Muscle layer of duodenum (tissue), 2 donors: ENCODE results near the gene E2F4.
A peak's percentile ranks its signal among the peaks of the same experiment; 100 is the strongest.

ENCODE experiments used
- H3K27ac ChIP-seq: one replicate; pipeline ENCODE4 v1.7.0; 2013; ENCODE audit warnings: mild to moderate bottlenecking, low read length
- H3K27me3 ChIP-seq: one replicate; pipeline ENCODE4 v1.7.0; 2013; ENCODE audit warnings: low read depth, mild to moderate bottlenecking, control low read depth, low read length
- H3K36me3 ChIP-seq, 2 donors: one replicate each; pipeline ENCODE4 v1.7.0; 2013; ENCODE audit warnings: low read length in 2 of 2, control low read depth in 1 of 2, mild to moderate bottlenecking in 1 of 2; ENCODE audit not compliant: insufficient read depth in 2 of 2, control insufficient read depth in 1 of 2
- H3K4me1 ChIP-seq, 2 donors: one replicate each; pipeline ENCODE4 v1.7.0; 2013; ENCODE audit warnings: low read length in 2 of 2, mild to moderate bottlenecking in 2 of 2, control low read depth in 1 of 2, moderate library complexity in 1 of 2; ENCODE audit not compliant: insufficient read depth in 2 of 2, control insufficient read depth in 1 of 2
- H3K4me3 ChIP-seq, 2 donors: one replicate each; pipeline ENCODE4 v1.7.0; 2013; ENCODE audit warnings: low read length in 2 of 2, low read depth in 1 of 2, mild to moderate bottlenecking in 1 of 2
- H3K9me3 ChIP-seq, 2 donors: one replicate each; pipeline ENCODE4 v1.7.0; 2013; ENCODE audit warnings: low read length in 2 of 2, control low read depth in 1 of 2, mild to moderate bottlenecking in 1 of 2; ENCODE audit not compliant: control insufficient read depth in 1 of 2
- donor health status: healthy.

The E2F4 gene

DNA sequence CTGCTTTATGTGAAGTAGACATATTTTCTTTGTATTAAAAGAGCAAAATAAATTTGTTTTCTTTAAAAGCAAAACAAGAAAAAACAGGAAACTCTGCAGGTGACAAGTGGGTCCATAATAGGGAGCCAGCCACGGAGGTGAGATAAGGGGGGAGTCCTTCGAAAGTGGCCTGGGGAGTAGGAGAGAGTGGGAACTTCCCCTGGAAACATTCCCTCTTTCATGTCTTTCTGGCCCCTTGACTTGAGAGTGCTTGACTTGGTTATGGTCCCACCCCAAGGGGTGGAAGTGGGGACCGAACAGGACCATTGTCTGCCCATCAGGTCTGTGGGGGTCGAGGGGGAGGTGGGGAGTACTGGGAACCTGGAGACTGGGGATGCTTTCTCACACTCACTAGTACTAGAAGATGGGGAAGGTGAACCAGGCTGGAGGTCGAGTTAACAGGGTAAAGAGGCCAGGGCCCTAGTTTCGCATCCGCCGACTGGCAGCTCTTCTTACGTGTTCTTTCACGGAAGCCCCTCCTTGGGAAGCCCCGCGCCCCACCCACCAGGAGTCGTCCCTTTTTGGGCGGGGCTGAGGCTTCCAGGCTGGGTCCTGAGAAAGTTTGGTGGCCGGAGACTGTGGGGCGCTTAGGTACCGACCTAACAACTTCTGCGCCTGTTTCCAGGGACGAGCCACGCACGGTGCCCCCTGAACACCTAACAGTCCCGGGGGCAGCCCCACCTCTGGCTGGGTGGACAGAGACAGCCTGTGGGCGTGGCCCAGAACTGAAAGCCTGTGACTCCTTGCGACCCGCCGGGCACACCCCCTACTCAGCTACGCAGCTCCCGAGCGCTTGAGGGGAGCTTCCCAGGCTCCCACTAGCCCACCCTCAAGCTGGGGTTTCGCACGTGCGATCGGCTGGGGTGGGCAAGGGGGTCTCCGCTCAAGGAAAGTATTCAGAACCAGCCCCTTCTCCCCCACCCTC, 33.0 kb upstream of the E2F4 start:
- Histone ChIP-seq H3K27me3 (peaks cover 7% of the 10 kb centered on the region), H3K9me3 (no peaks in the 10 kb centered on the region), H3K36me3 (no peaks in the 10 kb centered on the region), H3K27ac (peak overlapping the region; percentile 82), H3K4me3 (peak overlapping the region; percentile 72 to 95), H3K4me1 (peaks cover 14 to 50% of the 10 kb centered on the region in 2 donors)

DNA sequence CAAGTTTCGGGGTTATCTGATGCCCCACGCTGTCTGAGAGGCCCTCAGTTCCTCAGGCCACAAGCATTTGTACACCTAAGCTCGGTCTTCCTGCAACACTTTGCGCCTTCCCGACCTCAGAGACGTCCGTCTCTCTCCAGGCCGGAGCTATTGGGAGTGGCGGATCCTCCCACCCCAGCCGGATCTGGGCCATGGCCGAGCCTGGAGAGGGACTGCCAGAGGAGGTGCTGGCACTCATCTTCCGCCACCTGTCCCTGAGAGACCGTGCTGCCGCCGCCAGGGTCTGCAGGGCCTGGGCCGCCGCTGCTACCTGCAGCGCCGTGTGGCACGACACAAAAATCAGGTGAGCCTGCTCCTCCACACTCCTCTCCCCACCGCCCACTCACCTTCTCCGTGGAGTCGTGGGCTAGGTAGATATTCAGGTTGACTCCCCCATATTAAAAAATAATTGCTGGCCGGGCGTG, 30.3 kb upstream of the E2F4 start:
- peaks cover 14 to 53% of the 10 kb centered on the region in 2 donors for H3K4me1 ChIP-seq
- H3K27ac ChIP-seq, result no peak overlapping the region
- H3K27me3 ChIP-seq, result peaks cover 17% of the 10 kb centered on the region
- no peaks in the 10 kb centered on the region for H3K9me3 ChIP-seq
- no peaks in the 10 kb centered on the region for H3K36me3 ChIP-seq
- peak overlapping the region in 1 of 2 donors; percentile 95 for H3K4me3 ChIP-seq

- Histone ChIP-seq H3K4me3 (peak overlapping the region in 1 of 2 donors; percentile 70), H3K9me3 (no peaks in the 10 kb centered on the region), H3K4me1 (peaks cover 14 to 53% of the 10 kb centered on the region in 2 donors), H3K27ac (no peak overlapping the region), H3K36me3 (no peaks in the 10 kb centered on the region), H3K27me3 (peaks cover 17% of the 10 kb centered on the region)
Observed at GRCh38 chr16:67162506-67163163, 29.3 kb upstream of the E2F4 start.

DNA sequence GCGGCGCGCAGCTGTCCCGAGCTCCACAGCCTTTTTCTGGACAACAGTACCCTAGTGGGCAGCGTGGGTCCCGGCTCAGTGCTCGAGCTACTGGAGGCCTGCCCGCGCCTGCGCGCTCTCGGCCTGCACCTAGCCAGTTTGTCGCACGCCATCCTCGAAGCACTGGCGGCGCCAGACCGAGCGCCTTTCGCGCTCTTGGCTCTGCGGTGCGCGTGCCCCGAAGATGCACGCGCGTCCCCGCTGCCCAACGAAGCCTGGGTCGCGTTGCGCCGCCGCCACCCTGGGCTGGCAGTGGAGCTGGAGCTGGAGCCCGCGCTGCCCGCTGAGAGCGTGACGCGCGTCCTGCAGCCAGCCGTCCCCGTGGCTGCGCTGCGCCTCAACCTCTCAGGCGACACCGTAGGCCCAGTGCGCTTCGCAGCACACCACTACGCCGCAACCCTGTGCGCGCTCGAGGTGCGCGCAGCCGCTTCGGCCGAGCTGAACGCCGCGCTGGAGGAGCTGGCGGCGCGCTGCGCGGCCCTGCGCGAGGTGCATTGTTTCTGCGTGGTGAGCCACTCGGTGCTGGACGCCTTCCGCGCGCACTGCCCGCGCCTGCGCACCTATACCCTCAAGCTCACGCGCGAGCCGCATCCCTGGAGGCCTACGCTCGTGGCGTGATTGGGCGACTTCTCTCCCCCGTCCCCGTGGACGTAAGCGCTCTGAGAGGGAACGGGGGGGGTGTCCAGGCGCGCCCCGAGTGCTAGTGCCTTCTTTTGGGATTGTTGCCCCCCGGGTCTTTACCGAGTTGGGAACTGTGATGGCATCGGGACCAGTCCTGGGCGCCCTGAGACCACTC, 28.6 kb upstream of the E2F4 start:
- no peaks in the 10 kb centered on the region for H3K36me3 ChIP-seq
- peak overlapping the region; percentile 30 to 70 for H3K4me3 ChIP-seq
- peaks cover 14 to 53% of the 10 kb centered on the region in 2 donors for H3K4me1 ChIP-seq
- no peak overlapping the region for H3K27ac ChIP-seq
- no peaks in the 10 kb centered on the region for H3K9me3 ChIP-seq
- H3K27me3 ChIP-seq, result peaks cover 17% of the 10 kb centered on the region

DNA sequence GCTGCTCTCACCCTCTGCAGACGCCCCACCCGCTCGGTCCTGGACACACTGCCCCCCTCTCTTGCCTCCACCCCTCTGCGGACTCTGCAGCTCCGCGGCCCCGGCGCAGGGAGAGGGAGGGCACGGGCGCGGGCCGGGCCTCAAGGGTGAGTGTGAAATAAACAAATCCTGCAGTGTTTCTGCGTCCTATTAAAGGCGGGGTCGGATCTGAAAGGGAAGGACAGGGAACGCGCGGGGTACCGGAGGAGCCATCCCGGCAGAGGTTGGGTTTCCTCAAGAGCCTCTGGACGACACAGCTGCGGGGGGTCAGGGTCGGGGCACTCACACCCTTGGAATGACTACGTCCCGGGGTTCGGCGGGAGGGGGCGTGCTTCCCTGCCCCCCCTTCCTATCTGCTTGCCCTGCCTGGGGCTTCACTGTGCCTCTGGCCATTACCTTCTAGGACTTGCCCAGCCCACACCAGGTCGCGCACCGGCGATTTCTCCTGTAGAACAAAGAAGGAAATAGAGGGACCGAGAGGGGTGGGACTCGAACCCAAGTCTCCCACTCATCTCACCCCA, 27.9 kb upstream of the E2F4 start:
- no peaks in the 10 kb centered on the region for H3K9me3 ChIP-seq
- H3K4me3 ChIP-seq, result peak overlapping the region in 1 of 2 donors; percentile 70
- H3K27me3 ChIP-seq, result peaks cover 17% of the 10 kb centered on the region
- H3K36me3 ChIP-seq, result no peaks in the 10 kb centered on the region
- no peak overlapping the region for H3K27ac ChIP-seq
- peaks cover 10 to 54% of the 10 kb centered on the region in 2 donors for H3K4me1 ChIP-seq

DNA sequence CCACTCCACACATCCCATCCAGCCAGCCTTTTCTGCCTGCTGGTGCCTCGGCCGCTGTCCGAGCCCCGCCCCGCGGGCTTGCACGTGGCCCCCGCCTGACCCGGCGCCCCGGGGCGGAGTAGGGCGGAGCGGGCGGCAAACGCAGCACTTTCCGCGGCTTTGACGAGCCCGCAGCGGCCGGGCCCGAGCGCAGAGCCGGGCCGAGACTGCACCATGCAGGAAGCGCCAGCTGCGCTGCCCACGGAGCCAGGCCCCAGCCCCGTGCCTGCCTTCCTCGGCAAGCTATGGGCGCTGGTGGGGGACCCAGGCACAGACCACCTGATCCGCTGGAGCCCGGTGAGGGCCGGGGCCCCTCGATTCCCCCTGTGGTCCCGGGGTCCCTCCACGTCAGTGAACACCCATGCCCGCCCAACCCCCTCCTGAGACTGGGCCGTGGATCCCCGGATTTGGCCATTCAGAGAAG, 27.3 kb upstream of the E2F4 start, which contains the start of gene HSF4:
Gene HSF4, plus strand, starts transcription at position 147 of the 463 bp plus-strand sequence. Its CDS starts 67 bp downstream, at position 214.
- no peak within 1 kb of the TSS for H3K27ac ChIP-seq
- H3K27me3 ChIP-seq, result peaks cover 17% of the 10 kb centered on the region
- H3K4me3 ChIP-seq, result peak within 1 kb of the TSS; percentile 30 to 70
- H3K4me1 ChIP-seq, result peaks cover 12 to 56% of the 10 kb centered on the region in 2 donors
- no peaks in the 10 kb centered on the region for H3K9me3 ChIP-seq
- H3K36me3 ChIP-seq, result no peaks in the 10 kb centered on the region

- Histone ChIP-seq H3K4me1 (peaks cover 17 to 60% of the 10 kb centered on the region in 2 donors), H3K27me3 (peaks cover 17% of the 10 kb centered on the region), H3K4me3 (peak overlapping the region in 1 of 2 donors; percentile 50), H3K9me3 (no peaks in the 10 kb centered on the region), H3K36me3 (no peaks in the 10 kb centered on the region), H3K27ac (no peak overlapping the region)
Observed at GRCh38 chr16:67165121-67166078, 26.6 kb upstream of the E2F4 start.

DNA sequence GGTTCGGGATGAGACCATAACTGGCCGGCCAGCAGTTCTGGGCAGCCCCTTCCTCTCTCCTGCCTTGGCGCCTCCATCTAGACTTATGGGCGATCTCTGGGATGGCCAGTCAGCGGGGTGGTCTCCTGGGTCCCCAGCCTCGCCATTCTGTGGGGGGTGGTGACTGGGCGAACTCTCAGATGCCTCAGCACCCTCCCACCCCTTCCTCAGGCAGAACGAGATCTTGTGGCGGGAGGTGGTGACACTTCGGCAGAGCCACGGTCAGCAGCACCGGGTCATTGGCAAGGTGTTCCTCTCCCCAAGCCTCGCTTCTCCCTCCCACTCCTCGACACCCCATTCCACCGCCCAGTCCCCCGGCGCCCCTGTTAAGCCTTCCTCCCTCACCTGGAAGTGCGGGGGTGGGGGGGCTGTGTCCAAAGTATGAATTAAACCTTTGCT, 25.8 kb upstream of the E2F4 start:
- Histone ChIP-seq H3K9me3 (no peaks in the 10 kb centered on the region), H3K4me1 (peaks cover 22 to 63% of the 10 kb centered on the region in 2 donors), H3K27me3 (peaks cover 17% of the 10 kb centered on the region), H3K4me3 (no peak overlapping the region), H3K36me3 (no peaks in the 10 kb centered on the region), H3K27ac (no peak overlapping the region)

GRCh38 chr16:67166598-67167168, 25.3 kb upstream of the E2F4 start:
- H3K9me3 ChIP-seq, result no peaks in the 10 kb centered on the region
- H3K27ac ChIP-seq, result no peak overlapping the region
- no peak overlapping the region for H3K4me3 ChIP-seq
- H3K4me1 ChIP-seq, result peaks cover 23 to 57% of the 10 kb centered on the region in 2 donors
- no peaks in the 10 kb centered on the region for H3K36me3 ChIP-seq
- H3K27me3 ChIP-seq, result peaks cover 17% of the 10 kb centered on the region
